ENCODE results near the gene DIAPH3.

Gene DIAPH3

DNA sequence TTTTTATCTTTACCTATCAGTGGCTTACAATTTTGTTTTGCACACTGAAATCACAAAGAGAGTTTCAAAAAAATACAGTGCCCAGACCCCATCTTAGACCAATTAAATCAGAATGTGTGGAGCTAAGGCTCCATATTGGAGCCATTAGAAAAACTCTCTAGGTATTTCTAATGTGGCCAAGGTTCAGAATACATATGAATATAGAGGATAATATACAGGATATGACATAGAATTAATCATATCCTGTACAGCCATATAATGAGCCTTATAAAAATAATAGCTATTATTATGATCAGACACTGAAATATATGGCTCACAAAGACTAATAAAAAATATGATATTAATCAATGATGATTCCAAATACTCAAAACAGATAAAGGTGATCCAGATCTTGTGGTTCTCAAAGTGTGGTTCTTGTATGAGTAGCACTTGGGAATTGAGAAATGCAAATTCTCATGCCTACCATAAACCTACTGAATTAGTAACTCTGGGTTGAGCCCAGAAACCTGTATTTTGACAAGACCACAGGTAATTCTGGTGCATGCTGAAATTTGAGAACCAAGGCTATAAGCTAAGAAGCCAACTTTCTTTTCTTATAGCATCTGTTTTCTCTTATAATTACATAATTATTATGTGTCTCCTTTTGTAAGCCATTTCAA, 408.0 kb downstream of the DIAPH3 start:
- DNase-seq, result no peak

DNA sequence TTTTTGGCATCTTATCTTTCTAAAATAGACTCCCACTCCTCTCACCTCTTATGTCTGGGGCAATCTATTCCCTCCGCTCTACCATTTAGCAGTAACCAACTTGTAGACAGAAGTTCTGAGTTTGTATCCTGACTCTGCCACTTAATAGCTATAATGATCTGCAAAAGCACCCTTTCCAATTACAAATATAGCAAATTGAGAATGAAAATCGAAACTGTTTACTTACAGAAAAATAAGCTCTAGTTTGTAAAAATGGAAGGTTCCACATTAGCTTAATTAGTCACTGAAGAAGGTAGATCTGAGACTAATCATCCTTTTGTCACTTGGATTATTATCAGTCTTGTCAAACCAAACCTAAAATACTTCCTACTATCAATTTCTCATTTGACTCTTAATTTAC, 409.3 kb downstream of the DIAPH3 start:
- no peak for DNase-seq

DNA sequence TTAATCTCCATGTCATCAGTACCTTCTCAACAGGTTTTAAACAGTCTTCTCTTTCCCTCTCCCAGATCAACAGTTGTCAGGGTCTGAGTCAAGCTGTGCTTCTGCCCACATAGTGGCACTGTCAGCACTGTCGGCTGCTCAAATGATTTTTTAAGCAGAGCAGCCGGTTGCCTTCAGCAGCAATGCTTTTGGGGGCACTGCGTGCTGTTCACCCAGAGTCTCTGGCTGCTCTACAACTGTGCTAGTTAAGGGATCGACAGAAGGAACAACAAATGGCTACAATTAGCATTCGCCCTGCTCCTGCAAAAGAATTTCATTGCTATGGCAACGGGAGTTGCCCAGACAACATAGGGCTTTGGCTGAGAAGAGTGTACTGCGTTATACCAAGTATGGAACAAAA, 412.9 kb downstream of the DIAPH3 start:
- DNase-seq, result no peak

DNA sequence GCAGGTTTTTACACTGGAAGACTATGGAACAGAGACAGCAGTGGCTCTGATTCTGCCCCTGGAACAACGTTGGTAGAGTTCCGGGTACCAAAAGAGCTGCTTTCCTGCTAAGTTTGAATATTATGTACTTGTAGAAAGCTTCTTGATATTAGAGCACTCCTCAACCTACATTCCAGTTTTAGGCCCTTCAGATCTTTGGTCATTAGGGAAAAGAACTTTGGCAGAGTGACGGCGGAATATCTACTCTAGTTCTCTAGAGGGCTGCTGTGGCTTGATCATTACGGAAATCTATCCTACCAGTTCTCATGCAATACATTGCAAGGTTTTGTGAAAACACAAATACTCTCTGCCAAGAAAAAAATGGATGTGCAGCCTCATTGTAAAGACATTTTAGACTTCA, 415.7 kb downstream of the DIAPH3 start:
- no peak for DNase-seq

DNA sequence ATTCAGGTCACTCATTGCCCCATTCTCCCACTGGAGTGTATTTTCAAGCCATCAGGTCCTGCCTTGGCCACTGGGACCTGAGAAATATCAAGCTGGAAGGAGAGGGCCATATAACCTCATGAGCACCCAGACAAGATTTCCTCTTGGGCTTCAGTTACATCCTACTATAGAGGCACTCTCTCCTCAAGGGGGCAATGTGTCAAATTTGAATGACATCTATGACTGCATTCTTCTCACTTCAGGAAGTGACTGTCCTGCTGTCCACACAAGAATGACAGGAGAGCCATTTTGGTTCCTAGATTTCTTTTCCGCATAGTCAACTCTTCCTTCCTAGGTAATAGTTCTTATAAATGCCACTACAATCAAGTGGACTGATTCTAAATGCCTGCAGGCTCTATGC, 416.2 kb downstream of the DIAPH3 start:
- DNase-seq, result no peak

DNA sequence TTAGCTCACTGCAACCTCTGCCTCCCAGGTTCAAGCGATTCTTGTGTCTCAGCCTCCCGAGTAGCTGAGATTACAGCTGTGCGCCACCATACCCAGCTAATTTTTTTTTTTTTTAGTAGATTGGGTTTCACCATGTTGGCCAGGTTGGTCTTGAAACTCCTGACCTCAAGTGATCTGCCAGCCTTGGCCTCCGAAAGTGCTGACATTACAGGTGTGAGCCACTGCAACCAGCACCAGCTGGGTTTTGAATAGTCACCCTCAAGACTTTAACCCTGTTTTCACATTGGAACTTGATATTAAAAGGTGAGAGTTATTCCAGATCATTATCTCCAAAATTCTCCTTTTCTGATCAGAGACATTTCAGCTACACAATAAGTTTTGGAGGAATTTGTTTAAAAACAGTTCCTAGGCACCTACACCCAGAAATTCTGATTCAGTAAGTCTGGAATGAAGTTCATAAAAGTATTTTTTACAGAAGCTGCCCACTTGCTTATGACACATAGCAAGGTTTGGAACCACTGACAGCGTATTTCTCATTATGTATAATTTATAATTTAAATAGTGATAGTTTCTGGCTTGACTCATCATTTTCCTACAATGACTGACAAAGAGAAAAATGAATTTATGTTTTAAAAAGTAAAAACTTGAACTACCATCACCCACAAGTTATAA, 417.3 kb downstream of the DIAPH3 start:
- DNase-seq, result no peak

DNA sequence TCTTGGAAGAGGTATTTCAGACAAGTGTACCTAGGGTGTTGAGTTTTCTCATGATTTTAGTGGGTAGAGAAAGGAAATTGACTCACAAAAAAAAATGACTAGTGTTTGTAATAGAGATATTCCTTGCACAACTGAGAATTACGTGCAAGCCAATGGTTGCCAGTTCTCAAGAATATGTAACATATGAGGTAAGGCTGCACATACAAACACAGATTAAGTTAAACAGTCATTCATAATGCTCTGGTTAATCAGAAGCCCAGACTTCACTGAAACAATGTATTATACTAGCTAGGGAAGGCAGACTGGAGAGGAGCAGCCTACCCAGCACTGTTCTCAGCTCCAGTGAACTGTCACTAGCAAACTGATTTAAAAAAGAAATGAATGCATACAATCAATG, 418.3 kb downstream of the DIAPH3 start:
- DNase-seq, result no peak

DNA sequence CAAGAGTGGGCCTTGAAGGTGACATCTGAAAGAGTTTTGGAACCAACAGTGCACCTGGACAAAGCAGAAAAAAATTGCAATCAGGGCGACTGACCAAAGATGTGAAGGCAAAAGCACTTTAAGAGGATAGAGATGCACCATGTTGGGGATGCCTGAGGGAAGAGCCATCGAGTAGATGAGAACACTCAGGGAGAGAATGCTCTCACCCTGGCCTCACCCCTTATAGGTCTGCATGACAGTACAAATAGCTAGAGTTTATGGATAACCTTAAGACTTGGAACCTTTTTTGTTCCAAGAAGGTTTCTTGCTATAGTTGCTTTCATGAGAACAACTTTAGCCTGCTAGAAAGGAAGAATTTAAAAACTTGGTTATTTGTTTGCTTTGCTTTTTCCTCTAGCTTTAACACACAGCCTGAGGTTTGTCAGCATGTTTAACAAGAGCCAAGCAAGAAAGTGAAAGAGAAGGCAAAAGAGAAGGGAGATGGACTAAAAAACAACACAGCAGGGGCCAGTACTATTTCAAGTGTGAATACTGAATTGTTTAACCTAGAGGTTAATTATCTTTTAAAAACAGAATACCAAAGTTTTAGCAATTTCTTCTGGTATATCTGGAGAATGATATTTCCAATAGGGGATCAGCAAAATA, 418.9 kb downstream of the DIAPH3 start:
- DNase-seq, result no peak

DNA sequence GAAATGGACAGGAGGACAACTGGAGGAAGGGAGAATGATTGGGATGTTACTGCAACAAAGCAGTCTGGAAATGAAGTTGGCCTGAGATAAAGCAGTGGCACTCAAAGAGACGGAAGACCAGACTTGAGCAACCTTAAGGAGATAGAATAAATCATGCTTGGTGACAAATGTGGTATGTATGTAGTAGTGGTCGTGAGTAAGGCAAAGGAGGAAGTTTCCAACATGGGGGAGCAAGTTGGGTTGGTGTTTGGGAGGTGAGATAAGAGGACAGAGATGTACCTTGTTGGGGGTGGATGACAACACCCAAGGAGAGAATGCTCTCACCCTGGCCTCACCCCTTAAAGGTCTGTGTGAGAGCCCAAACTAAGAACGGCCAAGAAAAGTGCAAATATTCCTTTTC, 420.5 kb downstream of the DIAPH3 start:
- DNase-seq, result no peak

DNA sequence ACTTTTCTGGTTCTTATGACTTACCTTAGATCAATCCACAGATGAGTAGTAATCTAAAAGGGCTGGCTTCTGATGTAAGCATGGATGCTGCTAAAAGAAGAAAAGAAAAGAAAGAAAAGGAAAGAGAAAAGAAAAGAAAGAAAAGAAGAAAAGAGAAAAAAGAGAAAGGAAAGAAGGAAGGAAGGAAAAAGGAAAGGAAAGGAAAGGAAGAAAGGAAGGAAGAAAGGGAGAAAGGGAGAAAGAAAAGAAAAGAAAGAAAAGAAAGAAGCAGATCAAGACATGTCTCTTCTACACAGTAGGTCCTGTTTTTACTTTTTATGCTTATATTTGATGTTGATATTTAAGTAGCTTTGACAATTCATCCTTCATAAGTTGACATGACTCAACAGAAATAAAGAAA, 421.3 kb downstream of the DIAPH3 start:
- no peak for DNase-seq

DNA sequence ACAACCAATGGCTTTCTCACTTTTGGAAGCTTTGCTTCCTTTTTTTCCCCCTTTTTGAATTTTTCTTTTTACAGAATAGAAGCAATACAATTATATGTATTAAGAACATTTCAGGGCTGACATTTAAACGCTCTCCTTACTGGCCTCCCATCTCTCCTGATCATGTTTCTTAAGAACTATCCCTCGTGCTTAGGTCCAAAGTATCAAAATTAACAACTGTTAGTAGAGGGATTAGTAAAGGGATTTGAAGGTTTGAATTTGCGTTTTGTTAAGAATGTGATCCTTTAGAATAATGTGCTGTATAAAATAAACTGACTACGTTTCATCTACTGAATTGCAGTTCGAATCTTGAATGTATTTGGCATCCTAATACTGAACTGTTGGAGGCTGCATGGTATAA, 424.8 kb downstream of the DIAPH3 start:
- no peak for DNase-seq

DNA sequence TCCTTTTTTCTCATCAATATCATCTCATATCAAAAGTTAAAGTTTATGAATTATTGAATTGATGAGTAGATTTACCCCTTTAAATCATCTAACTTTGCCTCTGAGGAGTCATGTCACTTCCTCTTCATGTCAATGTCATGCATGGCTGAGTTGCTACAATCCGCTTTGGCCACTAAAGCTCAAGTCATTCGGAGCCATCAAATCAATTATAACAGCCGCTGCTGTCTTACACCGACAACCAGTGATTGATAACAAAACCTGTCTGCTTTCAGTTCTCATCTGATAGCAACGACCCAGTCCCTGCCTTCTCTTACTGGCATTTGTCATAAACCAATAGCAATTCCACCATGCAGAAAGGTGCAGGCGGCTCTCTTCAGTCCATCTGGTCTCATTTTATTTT, 429.3 kb downstream of the DIAPH3 start:
- no peak for DNase-seq

DNA sequence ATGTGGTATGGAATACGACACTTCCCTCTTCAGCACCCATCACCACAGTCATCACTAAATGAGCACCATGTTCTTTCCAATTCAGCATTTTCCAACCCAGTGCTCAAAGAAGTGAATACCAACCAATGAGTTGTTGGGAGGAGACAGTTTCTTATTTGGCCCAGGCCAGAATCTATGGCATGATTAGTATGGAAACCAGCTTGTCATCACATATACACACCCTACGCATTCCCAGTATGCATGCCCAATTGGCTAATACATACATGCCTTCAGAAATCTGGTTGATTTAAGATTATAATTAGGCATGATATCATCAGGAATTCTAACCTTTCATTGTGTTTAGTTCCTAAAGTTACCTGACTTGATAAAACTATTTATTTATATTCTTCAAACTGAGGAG, 430.0 kb downstream of the DIAPH3 start:
- no peak for DNase-seq

DNA sequence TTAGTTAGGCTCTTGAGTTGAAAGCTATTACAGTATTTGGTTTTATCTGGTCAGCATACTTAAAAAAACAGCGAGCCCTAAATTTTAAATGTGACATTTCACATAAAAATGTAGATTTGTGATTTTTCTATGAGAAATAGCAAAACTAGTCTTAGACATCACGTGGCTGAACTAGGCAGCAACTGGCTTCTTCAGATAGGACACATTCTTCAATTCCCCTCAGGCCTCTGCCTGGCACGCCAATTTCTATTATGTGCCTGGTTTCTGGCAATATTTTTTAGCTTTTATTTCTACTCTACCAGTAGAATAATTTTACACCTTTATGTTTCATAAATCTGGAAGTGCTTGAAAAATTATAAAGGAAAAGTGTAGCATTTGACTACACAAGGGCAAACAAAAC, 433.7 kb downstream of the DIAPH3 start:
- no peak for DNase-seq

DNA sequence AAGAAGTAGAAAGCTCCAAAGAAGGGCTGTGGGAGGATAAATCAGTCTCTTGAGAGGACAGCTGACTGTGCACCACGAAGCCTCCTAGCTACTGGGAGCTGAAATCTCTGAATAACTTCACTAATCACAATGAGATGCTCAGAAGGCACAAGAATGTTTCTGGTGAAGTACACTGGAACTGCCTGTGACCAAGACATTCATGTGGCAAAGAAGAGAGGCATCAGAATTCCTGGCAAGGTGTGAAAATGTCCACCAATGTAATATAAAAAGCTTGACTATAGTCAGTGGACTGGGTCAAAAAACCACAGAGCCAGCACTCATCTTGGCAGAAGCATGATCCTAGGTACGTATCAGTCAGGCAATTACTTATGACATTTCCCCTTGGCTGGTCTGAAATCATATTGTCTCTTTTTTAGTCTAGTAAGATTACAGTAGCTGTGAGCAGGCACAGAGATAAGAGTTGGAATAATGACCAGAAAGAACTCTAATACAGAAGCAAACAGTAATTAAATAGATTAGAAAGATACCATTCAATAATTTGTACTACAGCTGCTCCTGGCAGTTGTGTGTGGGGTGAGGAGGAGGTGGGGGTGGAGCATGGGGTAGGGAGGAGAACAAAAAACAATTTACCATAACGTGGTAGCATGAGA, 434.7 kb downstream of the DIAPH3 start:
- DNase-seq, result no peak

DNA sequence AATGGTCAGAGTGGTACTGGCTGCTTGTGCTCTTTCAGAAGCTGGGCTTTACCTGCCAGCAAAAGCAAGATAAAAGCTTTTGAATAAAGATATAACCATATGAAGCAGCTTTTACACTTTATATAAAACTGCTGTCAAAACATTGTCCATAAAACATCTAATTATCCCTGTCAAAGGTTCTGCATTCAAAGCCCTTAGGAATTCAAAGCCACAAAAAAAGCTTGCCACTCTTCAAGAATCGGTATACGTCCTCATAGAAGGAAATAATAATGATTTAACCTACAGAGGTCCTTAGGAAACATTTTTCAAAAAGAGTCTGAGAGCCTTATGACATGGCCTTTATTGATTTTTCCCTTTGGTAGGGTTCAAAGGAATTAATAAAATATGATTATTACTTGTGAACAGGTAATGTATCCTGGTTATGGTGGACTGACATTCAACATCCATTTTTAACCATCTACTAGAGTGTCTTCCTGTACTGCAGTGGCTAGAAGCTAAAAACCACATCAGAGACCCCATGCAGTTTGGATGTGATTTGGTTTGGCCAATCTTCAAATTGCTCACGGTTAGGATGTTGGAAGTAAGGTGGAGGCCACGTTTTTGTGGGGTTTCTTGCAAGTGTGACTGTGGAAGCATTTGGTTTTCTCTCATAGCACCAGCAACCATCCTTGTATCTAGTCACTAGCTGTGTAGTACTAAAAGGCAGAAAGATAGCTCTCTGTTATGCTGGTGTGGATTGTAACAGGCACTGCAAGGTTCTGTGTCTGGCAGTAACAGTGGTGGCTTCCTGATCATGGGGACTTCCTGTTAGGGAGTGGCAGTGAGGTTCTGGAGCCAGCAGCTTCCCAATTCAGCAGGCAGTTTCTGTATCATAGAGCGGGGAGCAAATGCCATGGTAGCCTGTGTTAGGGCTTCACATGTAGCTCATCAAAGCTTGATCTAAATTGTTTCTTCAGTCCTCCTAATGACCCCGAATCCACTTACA, 441.5 kb downstream of the DIAPH3 start:
- DNase-seq, result peak; percentile 7

DNA sequence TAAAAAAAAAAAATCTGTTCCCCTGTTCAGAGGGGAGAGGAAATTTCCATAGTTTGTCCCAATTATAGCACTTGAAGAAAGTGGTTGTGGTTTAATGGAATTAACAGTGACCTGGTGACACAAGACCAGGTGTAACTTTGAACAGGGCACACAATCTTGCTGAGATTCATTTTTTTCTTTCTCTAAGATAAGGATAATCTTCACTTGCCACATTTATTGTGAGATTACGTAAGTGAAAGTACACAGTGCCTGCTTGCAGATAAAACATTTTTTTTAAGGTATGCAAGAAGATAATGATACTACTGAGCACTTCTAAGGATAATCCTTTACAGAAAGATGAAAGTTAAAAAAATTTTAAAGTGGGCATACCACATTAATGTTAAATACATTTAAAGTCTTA, 448.1 kb downstream of the DIAPH3 start:
- no peak for DNase-seq

DNA sequence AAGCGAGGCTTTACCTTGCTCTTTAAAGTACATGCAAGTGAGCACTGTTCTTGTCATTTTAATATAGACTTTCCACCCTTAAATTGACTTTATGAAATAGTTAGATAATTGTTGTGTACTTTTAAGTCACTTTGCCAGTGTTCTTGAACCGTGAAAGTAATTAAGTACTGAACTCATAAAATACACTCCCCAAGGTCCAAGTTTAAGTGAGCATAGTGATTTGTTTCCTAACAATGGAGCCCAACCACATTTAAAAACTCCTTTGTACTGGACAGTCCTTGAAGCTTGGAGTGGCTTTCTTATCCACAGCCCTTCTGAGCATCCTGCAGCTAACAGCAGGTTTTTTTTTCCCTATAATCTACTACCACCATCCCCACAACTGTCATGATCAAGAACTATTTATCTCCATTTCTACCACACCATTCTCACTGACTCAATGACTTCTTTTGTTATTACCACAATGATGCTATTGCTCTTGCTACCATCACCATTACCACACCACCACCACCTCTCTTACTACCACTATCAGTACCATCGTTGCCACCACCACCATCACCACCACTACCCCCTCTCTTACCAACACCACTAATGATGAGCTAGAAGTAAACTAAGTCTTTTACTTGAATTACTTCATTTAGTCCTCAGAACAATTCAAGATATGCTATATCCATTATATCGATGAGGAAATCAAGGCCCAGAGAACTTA, 452.6 kb downstream of the DIAPH3 start:
- DNase-seq, result no peak

DNA sequence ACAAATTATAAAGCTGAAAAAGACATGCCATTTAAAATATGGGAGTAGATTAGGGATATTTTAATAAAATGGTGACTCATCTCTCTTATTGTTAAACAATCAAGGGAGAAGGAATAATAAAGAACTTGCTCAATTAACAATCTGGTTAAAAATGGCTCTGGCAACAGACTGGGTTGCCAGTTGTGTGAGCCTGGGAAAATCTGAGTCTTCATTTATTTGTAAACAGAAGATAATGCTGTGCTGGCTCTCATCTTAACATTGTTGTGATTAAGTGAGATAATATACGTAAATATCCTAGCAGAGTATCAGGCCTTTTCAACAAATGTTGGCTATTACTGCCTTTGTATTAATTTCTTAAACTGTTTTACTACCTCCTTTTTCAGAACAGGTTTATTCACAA, 453.3 kb downstream of the DIAPH3 start:
- DNase-seq, result no peak

DNA sequence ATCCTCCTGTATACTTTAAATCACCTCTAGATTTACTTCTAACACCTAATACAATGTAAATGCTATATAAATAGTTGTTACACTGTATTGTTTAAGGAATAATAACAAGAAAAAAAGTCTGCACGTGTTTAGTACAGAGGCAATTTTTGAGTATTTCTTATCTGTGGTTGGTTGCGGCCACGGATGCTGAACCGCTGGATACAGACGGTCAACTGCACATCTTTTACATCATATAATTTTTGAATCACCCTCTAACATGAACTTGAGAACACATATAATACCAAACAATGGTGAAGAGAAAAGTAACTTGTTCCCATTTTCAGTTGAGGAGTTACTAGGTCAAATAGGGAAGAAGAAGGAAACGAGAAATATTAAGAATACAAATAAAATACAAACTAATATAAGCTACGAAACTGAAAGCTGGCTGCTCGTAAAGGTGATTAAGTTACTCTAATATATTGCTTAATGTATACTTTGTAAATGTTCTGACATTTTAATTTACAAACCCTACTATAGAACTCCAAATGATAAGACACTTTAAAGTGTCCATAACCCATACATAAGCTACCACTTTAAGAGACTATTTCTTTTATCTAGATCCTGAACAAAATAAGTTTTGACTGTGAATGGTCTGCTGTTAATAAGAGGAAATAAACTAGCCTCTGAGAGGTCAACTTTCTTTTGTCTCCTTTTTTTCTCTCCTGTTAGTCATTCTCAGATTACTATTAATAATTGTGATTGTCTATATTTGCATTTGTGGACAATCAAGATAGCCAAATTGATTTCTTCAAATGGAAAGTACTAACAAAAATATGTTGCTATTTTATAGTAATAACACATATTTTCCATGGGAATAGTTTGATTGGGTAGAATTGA, 457.4 kb downstream of the DIAPH3 start:
- no peak for DNase-seq

DNA sequence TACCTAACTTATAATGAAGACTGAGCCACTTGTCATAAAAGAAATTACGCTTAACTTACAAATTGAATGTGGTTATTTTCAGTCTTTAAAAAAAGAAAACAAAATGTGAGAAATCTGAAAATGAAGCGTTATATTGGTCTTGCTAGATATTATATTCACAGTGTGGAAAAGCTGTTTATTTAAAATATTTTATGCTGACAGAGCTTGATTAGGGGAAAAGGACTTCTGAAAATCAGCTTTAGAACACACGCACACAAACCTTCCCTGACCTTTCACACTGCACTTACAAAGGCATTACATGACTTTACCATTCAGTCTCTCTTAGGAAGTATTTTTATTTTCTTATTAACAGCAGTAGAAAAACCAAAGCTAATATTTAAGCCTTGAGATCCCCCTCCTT, 461.5 kb downstream of the DIAPH3 start:
- no peak for DNase-seq
